ENCODE results near the gene UCP2. TPM values are rescaled to one million over a fixed set of nuclear protein-coding genes. Genes with fewer than 3 reads are reported as not detected.

Gene UCP2
- total RNA-seq, 1 experiment from 2014 or later: 54.0 TPM

DNA sequence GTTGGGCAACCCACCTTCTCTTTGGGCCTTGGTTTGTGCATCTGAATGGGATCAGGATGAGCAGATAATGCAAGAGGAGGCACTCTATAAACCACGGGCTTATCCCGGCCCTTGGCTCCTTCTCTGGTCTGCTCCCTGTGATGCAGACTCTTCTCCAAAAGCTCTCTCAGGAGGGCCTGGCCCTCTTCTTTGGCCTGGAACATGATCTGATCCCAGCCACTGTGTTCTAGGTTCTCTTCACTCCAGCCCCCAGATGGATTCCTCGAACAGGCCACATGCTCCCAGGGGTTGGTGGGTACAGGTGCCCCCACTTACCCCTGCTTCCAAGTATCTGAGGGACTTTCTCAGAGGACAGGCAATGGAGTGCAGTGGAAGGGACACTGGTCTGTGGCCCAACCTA is 35.0 kb upstream of the UCP2 start (continued):
- TF ChIP-seq SMAD3 (CRISPR knock-in tag; IDR thresholded peaks at IDR 0.05; ENCODE audit: borderline replicate concordance) (no peak), EMX1 (CRISPR knock-in tag; IDR thresholded peaks at IDR 0.05) (no peak), MXD4 (CRISPR knock-in tag; IDR thresholded peaks at IDR 0.05; ENCODE audit: borderline replicate concordance) (no peak), GRHL2 (CRISPR knock-in tag; IDR thresholded peaks at IDR 0.05; ENCODE audit: insufficient replicate concordance, severe bottlenecking) (no peak)
- TF ChIP-seq, protein P1, sequence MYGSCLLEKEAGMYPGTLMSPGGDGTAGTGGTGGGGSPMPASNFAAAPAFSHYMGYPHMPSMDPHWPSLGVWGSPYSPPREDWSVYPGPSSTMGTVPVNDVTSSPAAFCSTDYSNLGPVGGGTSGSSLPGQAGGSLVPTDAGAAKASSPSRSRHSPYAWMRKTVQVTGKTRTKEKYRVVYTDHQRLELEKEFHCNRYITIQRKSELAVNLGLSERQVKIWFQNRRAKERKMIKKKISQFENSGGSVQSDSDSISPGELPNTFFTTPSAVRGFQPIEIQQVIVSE (CRISPR knock-in tag; IDR thresholded peaks at IDR 0.05; ENCODE audit: borderline replicate concordance): no peak
- TF ChIP-seq, protein P2, sequence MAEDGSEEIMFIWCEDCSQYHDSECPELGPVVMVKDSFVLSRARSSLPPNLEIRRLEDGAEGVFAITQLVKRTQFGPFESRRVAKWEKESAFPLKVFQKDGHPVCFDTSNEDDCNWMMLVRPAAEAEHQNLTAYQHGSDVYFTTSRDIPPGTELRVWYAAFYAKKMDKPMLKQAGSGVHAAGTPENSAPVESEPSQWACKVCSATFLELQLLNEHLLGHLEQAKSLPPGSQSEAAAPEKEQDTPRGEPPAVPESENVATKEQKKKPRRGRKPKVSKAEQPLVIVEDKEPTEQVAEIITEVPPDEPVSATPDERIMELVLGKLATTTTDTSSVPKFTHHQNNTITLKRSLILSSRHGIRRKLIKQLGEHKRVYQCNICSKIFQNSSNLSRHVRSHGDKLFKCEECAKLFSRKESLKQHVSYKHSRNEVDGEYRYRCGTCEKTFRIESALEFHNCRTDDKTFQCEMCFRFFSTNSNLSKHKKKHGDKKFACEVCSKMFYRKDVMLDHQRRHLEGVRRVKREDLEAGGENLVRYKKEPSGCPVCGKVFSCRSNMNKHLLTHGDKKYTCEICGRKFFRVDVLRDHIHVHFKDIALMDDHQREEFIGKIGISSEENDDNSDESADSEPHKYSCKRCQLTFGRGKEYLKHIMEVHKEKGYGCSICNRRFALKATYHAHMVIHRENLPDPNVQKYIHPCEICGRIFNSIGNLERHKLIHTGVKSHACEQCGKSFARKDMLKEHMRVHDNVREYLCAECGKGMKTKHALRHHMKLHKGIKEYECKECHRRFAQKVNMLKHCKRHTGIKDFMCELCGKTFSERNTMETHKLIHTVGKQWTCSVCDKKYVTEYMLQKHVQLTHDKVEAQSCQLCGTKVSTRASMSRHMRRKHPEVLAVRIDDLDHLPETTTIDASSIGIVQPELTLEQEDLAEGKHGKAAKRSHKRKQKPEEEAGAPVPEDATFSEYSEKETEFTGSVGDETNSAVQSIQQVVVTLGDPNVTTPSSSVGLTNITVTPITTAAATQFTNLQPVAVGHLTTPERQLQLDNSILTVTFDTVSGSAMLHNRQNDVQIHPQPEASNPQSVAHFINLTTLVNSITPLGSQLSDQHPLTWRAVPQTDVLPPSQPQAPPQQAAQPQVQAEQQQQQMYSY (CRISPR knock-in tag; IDR thresholded peaks at IDR 0.05): no peak

DNA sequence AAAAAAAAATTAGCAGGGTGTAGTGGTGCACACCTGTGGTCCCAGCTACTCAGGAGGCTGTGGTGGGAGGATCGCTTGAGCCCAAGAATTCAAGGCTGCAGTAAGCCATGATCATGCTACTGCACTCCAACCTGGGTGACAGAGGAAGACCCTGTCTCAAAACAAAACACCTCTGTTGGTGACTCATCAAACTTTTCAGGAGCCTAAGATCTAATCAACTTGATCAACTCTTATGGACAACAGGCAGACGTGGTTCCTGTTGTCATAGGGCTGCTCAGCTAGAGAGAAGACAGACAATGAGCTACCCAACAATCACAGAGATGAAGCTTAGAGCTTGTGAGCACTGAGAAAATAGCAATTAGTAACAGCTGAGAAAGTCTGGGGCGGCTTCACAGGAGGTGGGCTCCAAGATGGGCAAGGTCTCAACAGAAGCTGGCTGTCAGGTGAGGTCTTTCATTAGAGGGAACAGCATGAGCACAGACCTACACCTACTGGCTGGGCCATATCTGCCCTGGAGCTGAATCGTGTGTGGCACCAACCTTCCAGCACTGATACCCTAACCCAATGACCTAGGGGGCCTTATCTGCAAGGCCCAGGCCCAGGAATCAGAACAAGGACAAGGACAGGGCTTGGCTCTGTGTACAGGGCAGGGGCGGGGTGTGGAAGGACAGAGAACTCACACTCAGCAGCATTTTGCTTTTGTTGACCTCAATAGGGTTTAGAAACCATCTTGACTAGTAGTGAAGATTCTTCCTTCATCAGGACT is 33.5 kb upstream of the UCP2 start:
- H3K4me3 Mint-ChIP-seq: no peak overlapping the region
- H3K27ac Mint-ChIP-seq: no peak overlapping the region
- ChIA-PET POLR2A (interaction anchor here (0.6 kb wide), 1 partner anchor 566 kb away, joined by 6 read pairs; no protein-coding TSS in a partner anchor), CTCF (no interaction called here)
- ATAC-seq (no peak), DNase-seq (ENCODE audit: low spot score) (no peak)
- H3K36me3 Mint-ChIP-seq: peaks cover 7% of the 10 kb centered on the region
- no peaks in the 10 kb centered on the region for H3K27me3 Mint-ChIP-seq (ENCODE audit: low read depth)
- H3K9me3 Mint-ChIP-seq: no peaks in the 10 kb centered on the region
- no peak for TF ChIP-seq EMX1 (CRISPR knock-in tag; IDR thresholded peaks at IDR 0.05)
- no peak for TF ChIP-seq GTF2I (CRISPR knock-in tag; conservative IDR thresholded peaks at IDR 0.05)
- TF ChIP-seq FOXK1 (CRISPR knock-in tag; IDR thresholded peaks at IDR 0.05): no peak
- H3K4me1 Mint-ChIP-seq: no peaks in the 10 kb centered on the region

DNA sequence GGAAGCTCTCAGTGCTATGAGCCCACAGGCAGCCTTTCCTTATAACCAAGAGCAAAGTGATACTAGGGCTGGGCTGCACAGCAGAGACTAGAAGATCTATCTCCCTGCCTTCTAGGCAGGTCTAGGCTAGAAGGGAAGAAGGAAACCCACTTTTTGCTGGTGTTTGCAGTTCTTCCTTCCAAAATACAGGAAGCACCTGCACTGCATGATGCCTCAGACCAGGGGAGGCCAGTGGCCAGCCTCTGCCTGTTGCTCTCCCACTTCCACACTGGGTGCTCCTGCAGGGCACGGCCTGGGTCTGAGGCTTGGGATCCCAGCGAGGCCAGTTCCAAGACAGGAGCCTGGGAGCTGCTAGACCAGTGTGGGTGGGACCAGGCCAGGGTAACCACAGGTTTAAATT is 32.2 kb upstream of the UCP2 start:
- ATAC-seq (no peak), DNase-seq (ENCODE audit: low spot score) (no peak)
- no peak overlapping the region for H3K27ac Mint-ChIP-seq
- no peaks in the 10 kb centered on the region for H3K9me3 Mint-ChIP-seq
- no peak overlapping the region for H3K4me3 Mint-ChIP-seq
- peaks cover 1% of the 10 kb centered on the region; the same call in 1 of the 2 replicates for H3K4me1 Mint-ChIP-seq
- POLR2A ChIA-PET: no interaction called here
- CTCF ChIA-PET: no interaction called here
- H3K36me3 Mint-ChIP-seq: peaks cover 7% of the 10 kb centered on the region
- no peaks in the 10 kb centered on the region for H3K27me3 Mint-ChIP-seq (ENCODE audit: low read depth)
- TF ChIP-seq, protein P3, sequence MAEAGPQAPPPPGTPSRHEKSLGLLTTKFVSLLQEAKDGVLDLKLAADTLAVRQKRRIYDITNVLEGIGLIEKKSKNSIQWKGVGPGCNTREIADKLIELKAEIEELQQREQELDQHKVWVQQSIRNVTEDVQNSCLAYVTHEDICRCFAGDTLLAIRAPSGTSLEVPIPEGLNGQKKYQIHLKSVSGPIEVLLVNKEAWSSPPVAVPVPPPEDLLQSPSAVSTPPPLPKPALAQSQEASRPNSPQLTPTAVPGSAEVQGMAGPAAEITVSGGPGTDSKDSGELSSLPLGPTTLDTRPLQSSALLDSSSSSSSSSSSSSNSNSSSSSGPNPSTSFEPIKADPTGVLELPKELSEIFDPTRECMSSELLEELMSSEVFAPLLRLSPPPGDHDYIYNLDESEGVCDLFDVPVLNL (CRISPR knock-in tag; IDR thresholded peaks at IDR 0.05; ENCODE audit: borderline replicate concordance, low read depth): no peak
- TF ChIP-seq ZNF138 (CRISPR knock-in tag; conservative IDR thresholded peaks at IDR 0.05) (no peak), ZNF263 (CRISPR knock-in tag; IDR thresholded peaks at IDR 0.05; ENCODE audit: low read depth) (no peak), TCF7 (CRISPR knock-in tag; IDR thresholded peaks at IDR 0.05; ENCODE audit: low read depth) (no peak)
- TF ChIP-seq, protein P4, sequence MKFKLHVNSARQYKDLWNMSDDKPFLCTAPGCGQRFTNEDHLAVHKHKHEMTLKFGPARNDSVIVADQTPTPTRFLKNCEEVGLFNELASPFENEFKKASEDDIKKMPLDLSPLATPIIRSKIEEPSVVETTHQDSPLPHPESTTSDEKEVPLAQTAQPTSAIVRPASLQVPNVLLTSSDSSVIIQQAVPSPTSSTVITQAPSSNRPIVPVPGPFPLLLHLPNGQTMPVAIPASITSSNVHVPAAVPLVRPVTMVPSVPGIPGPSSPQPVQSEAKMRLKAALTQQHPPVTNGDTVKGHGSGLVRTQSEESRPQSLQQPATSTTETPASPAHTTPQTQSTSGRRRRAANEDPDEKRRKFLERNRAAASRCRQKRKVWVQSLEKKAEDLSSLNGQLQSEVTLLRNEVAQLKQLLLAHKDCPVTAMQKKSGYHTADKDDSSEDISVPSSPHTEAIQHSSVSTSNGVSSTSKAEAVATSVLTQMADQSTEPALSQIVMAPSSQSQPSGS (CRISPR knock-in tag; IDR thresholded peaks at IDR 0.05; ENCODE audit: borderline replicate concordance, low read depth): no peak
- TF ChIP-seq, protein P5, sequence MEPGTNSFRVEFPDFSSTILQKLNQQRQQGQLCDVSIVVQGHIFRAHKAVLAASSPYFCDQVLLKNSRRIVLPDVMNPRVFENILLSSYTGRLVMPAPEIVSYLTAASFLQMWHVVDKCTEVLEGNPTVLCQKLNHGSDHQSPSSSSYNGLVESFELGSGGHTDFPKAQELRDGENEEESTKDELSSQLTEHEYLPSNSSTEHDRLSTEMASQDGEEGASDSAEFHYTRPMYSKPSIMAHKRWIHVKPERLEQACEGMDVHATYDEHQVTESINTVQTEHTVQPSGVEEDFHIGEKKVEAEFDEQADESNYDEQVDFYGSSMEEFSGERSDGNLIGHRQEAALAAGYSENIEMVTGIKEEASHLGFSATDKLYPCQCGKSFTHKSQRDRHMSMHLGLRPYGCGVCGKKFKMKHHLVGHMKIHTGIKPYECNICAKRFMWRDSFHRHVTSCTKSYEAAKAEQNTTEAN (CRISPR knock-in tag; IDR thresholded peaks at IDR 0.05): no peak

Measured in WTC11 (cell line).